HG02623 (cell line): Measurements from ENCODE around the gene TBL1X.

Experiments used
- ATAC-seq: cut with Tn5 transposase; IDR thresholded peaks from one replicate; pipeline ENCODE4 v1.9.1; 2021; ENCODE audit warnings: moderate library complexity; ENCODE audit not compliant: unreplicated experiment

TBL1X gene

GRCh38 chrX:9578083-9578779 is 113.4 kb downstream of the TBL1X start:
- ATAC-seq, result no peak

GRCh38 chrX:9581771-9582385 is 117.0 kb downstream of the TBL1X start:
- ATAC-seq, result no peak

DNA sequence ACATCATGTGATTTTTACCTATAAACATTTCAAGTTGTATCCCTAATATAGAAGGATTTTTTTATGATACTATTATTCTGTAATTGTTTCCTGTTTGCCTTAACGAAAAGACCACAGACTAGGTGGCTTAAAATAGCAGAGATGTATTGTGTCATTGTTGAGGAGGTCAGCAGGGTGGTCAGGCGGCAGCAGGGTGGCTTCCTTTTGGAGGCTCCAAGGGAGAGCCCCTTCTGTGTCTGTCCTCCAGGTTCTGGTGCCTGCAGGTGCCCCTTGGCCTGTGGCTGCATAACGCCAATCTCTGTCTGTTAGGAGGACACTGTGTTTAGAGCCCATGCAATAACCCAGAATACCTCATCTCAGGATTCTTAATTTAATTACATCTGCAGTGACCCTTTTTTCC is 118.1 kb downstream of the TBL1X start:
- no peak for ATAC-seq

DNA sequence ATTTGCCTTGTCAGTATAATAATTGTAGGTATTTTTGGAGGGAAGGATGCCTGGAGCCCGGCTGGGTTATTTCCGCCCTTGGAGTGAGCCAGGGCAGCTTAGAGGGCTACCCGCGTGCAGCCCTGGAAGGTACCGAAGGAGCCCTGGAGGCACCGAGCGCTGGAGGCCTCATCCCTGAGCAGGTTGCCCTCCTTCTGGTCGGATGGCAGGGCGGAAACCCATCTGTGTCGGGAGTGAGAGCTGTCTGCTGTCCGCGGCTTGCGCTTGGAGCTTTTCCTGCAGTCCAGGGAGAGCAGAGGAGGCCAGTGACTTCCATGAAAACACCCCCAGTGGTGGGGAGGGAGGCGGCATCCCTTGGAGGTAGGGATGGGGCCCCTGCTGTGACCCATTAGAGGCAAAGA is 122.1 kb downstream of the TBL1X start:
- ATAC-seq, result no peak

GRCh38 chrX:9587642-9588041 is 122.8 kb downstream of the TBL1X start:
- ATAC-seq, result no peak

DNA sequence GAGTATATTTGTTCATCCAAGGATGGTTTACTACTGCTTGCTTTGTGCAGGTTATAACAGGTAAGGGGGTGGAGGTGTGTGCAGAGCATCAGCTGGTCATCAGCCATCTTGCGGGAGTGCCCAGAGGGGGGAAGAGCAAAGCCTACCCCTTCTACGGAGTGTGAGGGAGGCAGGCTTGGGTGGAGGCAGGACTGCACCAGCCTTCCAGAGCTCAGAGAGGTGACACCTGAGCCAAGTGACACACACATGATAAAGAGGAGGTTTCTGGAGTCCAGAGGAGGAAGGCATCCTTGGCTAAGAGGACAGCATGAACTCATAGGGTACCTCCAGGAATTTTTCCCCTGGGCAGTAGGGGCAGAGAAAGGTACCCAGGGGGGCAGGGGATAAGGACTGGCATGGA is 126.6 kb downstream of the TBL1X start:
- no peak for ATAC-seq

DNA sequence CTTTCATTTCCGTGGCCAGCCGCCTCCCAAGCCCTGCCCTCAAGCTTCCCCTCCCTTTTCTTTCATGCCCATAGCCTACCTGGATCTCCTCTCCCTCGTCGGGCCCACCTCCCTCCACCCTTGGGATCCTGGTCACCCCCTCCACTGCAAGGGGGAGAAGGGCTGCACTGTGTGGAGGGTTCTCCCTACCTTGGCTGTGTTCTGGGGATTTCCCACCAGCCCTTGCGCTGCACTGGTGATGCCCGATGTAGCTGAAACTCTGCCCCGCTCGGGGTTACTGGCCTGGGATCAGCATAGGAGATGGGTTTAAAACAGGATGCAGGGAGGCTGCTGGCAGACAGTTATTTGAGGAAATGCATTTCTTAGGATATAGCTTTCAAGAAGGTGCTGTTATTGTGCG is 128.9 kb downstream of the TBL1X start:
- no peak for ATAC-seq

DNA sequence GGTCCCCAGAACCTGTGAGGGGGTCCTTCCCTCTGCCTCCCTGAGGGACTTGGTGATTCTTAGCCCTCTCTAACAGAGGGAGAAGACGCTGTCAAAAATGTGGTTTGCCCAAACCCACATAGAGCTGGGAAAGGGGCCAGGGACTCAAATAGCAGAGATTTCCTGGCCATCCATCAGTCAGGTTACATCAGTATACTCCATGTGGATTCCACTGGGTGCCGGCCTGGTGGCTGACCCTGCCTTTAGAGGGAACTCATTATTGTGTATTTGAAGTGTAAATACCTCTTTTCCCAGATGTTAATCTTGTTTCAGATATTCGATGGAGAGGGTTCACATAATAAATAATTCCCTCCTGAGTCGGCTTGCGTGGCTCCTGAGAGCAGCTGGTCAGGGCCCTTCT is 130.3 kb downstream of the TBL1X start:
- ATAC-seq, result no peak

- no peak for ATAC-seq
These were observed 132.0 kb downstream of the TBL1X start for GRCh38 chrX:9596837-9597236.

- no peak for ATAC-seq
These were observed 132.6 kb downstream of the TBL1X start for GRCh38 chrX:9597361-9598035.

DNA sequence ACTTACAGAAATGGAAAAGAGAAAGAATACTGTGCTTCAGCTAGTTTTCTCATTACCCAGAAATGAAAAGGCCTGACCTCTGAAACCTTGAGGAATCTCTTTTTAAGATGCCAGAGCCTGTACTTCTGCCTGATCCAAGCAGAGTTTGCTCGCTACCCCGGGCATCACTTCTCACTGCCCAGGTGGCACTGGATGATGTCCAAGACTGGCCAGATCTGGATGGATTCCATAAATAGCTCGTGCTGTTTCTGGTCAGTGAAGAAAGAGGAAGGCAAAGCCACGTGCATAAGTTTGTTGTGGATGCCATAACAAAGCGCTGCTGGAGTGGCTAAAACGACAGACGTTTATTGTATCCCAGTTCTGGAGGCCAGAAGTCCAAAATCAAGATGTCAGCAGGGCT is 133.5 kb downstream of the TBL1X start:
- no peak for ATAC-seq

DNA sequence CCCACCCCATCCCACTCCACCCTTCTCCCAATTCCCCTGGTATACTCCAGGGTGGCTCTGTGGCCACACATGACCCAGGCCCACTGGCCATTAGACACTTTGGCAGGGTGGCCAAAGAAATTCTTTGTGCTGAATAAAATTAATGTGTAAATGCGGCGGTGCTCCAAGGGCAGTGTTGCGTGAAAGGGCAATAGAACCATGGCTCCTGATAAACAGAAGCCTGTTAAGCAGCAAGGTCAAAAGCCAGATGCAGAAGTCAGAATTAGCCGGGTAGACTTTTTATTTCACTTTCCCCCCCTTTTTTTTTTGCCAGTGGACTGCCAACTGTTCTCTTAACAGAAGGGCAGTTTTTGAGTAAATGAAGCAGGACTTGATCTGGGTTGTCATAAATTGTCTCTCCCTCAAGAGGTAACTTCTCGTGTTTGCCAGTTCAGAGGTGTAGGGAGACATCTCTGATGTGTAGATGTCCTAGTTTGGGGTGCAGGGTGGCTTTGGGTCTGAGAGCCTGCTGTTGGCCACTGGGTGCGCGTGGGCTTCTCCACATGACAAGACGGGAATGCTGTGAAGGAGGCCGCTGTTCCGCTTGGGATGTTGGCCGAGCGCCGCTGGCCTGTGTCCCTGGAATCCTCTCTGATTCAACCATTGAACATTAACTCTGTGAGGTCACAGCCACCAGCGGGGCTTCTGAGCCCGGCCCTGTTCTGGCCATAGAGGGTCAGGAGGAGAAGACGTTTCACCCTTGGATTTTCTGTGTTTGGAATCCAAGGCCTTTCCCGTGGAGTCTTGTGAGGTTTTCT is 139.5 kb downstream of the TBL1X start:
- no peak for ATAC-seq

DNA sequence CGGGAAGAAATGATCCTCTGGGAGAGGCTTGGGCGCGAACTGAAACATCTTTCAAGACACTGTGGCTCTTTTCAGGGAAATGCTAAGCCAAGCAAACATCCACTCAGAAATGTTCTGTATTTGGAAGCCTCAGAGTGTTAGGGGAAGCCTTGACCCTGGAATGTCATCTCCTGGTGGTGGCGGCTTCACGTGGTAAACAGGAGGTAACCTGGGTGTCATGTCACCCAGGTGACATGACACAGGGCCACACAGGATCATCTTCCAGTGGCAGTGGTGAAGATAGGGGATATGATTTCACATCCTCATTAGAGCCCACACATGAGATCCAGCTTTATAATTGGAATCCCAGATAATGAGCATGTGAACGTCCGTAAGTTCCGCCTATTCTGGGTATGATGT is 140.0 kb downstream of the TBL1X start:
- ATAC-seq, result no peak

DNA sequence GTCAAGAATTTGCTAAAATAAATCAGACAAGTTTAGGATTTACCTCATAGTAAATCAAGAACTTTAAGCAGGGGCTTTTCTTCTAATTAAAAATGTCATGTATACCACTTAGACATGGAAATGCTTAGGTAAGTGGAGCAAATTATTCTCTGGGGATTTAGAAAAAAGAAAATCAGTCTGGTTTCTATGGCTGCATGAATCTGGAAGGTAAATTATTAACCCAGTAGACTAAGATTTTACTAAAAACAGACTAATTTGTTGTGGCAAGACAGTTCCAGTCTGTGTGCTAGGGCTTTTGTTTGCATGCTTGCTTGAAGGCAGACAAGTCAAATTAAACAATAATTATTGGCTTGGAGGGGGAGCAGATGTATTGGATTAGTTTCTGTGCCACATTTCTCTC is 140.6 kb downstream of the TBL1X start:
- no peak for ATAC-seq

- no peak for ATAC-seq
These were observed 142.1 kb downstream of the TBL1X start for GRCh38 chrX:9606971-9607370.

DNA sequence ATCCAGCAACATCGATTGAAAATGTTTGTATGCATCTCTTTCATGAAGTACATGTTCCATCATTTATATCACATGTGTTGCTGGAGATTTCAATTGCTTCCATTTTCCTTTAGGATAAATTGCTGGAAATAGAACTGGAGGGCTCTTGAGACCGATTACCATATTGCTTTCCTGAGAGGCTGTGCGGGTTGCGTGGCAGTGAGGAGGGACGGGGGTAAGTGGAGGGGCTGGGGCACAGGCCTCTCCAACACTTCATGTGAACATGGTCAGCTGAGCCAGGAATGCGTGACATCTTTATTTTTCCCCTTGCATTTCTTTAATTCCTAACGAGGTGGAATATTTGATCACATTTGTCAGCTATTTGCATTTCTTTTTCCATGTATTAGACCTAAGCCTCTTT is 144.6 kb downstream of the TBL1X start:
- ATAC-seq, result no peak

- no peak for ATAC-seq
These were observed 145.1 kb downstream of the TBL1X start for GRCh38 chrX:9609987-9610386.

DNA sequence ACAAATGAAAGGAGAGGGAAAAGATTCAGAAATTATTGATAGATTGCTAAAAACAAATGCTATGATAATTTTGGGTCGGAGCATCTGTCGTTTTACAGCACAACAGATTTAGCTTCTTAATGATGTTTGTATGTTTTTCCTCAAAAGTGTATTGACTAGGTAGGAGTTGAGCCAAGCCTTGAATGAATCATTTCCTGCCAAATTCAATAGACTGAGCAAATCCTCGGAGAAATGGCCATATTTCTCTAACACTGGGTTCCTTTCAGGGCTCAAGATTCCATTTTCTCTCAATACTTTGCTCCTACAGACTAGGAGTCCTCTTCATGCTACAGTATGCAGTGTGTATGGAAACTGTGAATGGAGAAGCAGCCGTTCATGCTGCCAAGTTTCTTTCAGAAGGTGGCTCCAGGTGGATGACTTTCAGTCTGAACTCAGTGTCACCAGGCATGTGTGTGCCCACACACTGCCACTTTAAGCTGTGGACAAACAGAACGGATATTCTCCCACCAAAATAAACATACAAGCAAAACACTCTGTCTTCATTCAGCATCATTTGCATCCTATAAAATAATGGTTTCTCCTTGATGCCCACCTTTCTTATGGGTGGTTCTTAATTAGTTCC is 146.0 kb downstream of the TBL1X start:
- ATAC-seq, result no peak

DNA sequence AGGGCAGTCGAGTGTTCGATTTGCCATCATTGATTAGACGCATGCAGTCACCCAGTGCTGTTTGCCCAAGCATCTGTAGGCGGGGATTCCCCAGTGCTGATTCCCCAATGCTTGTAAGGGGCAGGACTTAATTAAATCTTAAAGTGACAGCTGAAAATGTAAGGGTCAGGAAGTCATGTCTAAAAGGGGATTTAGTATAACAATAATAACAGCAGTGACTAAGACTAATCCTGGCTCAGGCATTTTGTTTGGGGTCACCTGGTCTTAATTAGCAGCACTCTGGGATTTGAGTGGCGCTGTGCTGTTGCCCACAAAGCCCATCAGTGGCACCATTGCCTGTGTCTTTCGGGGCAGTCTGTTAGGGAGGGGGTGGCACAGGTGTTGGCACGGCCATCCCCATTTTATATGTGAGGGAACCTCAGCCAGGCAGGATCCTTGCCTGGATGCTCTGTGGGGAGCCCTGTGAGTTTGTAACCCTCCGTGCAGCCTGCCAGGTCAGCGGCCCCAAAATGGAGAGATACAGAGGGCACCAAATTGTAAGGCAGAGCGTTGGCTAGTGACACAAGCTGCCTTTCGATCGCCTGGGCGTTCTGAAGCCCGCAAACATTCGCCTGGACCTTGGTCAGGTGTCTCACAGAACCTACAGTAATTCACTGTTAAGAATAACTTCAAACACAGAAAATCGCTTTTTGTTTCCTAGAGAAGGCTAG is 146.7 kb downstream of the TBL1X start:
- no peak for ATAC-seq

DNA sequence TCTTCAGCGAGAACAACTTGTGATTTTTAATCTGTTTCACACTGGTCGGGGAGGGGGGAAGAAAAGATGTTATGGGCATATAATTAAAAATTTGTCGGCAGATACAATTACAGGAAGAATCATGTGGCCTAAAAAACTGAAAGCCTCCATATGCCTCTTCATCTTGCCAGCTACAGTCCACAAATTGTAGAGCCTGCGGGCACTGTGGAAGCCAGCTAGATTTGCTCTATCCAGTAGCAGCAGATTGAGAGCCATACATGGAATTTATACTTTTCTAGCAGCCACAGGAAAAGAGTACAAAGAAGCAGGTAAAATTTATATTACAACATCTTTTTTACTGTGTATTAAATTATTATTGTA is 147.3 kb downstream of the TBL1X start:
- no peak for ATAC-seq

- no peak for ATAC-seq
These were observed 149.2 kb downstream of the TBL1X start for GRCh38 chrX:9614016-9614415.
